ENCODE measurements around the gene ELMO1.

DNA sequence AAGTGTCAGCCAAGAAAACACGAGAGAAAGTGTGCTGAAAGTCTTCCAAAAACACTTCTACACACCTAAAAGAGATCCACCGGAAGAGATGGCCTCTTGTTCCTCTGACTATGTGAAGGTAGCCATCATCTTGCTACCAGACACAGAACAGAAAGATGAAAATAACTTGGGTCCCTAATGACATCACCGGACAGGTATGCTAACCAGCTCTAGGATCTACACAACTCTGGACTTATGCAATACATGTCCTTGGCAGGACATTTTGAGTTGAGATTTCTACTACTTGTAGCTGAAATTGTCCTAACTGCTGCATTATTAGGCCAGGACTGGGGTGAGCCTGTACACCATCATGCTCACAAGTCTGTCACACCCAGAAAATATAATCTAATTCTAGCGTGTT lies 358.7 kb downstream of the ELMO1 start:
- TF ChIP-seq, protein P1, sequence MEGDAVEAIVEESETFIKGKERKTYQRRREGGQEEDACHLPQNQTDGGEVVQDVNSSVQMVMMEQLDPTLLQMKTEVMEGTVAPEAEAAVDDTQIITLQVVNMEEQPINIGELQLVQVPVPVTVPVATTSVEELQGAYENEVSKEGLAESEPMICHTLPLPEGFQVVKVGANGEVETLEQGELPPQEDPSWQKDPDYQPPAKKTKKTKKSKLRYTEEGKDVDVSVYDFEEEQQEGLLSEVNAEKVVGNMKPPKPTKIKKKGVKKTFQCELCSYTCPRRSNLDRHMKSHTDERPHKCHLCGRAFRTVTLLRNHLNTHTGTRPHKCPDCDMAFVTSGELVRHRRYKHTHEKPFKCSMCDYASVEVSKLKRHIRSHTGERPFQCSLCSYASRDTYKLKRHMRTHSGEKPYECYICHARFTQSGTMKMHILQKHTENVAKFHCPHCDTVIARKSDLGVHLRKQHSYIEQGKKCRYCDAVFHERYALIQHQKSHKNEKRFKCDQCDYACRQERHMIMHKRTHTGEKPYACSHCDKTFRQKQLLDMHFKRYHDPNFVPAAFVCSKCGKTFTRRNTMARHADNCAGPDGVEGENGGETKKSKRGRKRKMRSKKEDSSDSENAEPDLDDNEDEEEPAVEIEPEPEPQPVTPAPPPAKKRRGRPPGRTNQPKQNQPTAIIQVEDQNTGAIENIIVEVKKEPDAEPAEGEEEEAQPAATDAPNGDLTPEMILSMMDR (IDR thresholded peaks at IDR 0.05) = no peak
- TF ChIP-seq POLR2A (IDR thresholded peaks at IDR 0.05) = no peak

All from heart left ventricle (tissue), 13 donors.